Non-pigmented ciliary epithelial cell (primary cell): ENCODE results near the gene TCAF1.
"Not testable (repeated sequence)": the region's sequence is repeated elsewhere in the genome, so short reads cannot be mapped to it uniquely, and the experiment has no call there.

Experiments
- DNase-seq: peaks from one replicate; pipeline ENCODE4 v3.0.0-alpha.2; 2010; ENCODE audit warnings: low read depth

The TCAF1 gene

GRCh38 chr7:143902332-143902899 is 440 bp upstream of the TCAF1 start:
- DNase-seq: no peak

- no peak for DNase-seq
Measured at GRCh38 chr7:143901332-143901667, 676 bp downstream of the TCAF1 start.

GRCh38 chr7:143900230-143900766 is 1.7 kb downstream of the TCAF1 start:
- DNase-seq: no peak

- no peak for DNase-seq
Measured at GRCh38 chr7:143898810-143899209, 3.2 kb downstream of the TCAF1 start.

GRCh38 chr7:143896667-143897066 is 5.3 kb downstream of the TCAF1 start:
- no peak for DNase-seq

- no peak for DNase-seq
Measured at GRCh38 chr7:143892527-143893300, 9.3 kb downstream of the TCAF1 start.

- no peak for DNase-seq
Measured at GRCh38 chr7:143891457-143891856, 10.5 kb downstream of the TCAF1 start.

- DNase-seq: no peak
Measured at GRCh38 chr7:143890558-143890957, 11.4 kb downstream of the TCAF1 start.

GRCh38 chr7:143889068-143889467 is 12.9 kb downstream of the TCAF1 start:
- DNase-seq: no peak

- no peak for DNase-seq
Measured at GRCh38 chr7:143886826-143887477, 15.0 kb downstream of the TCAF1 start.

GRCh38 chr7:143885951-143886350 is 16.0 kb downstream of the TCAF1 start:
- no peak for DNase-seq

GRCh38 chr7:143884969-143885559 is 16.9 kb downstream of the TCAF1 start:
- no peak for DNase-seq

GRCh38 chr7:143884241-143884968 is 17.6 kb downstream of the TCAF1 start:
- no peak for DNase-seq

- DNase-seq: no peak
Measured at GRCh38 chr7:143882604-143883078, 19.3 kb downstream of the TCAF1 start.

- DNase-seq: no peak
Measured at GRCh38 chr7:143882020-143882603, 19.9 kb downstream of the TCAF1 start.

- DNase-seq: no peak
Measured at GRCh38 chr7:143878884-143879283, 23.1 kb downstream of the TCAF1 start.

GRCh38 chr7:143877098-143877497 is 24.9 kb downstream of the TCAF1 start:
- DNase-seq: no peak

GRCh38 chr7:143876218-143876617 is 25.8 kb downstream of the TCAF1 start:
- DNase-seq: no peak

- DNase-seq: not testable (repeated sequence)
Measured at GRCh38 chr7:143873242-143873641, 28.7 kb downstream of the TCAF1 start.

GRCh38 chr7:143871534-143871933 is 30.4 kb downstream of the TCAF1 start:
- DNase-seq: not testable (repeated sequence)

GRCh38 chr7:143857994-143858393 is 44.0 kb downstream of the TCAF1 start:
- DNase-seq: not testable (repeated sequence)
